PC-3 (cell line): ENCODE data around the gene RALBP1. TPM values are rescaled to one million over a fixed set of nuclear protein-coding genes. Genes with fewer than 3 reads are reported as not detected.

Experiments
- ATAC-seq: fragments of 200-7000 bp; cut with Tn5 transposase; 2 replicates; pipeline ENCODE4 v1.9.1; 2020; ENCODE audit warnings: mild to moderate bottlenecking, moderate library complexity
- BruUV-seq: library from RNA; stranded (reverse); fragments of 400-500 nt; replicated peaks from 2 replicates; lab custom pipeline; 2021; lab: Mats Ljungman, UMichigan
- CTCF ChIA-PET: fragments of 300-600 bp; sonication (Branson Sonifier 250); formaldehyde crosslinking; loops from one replicate; lab custom pipeline; 2022; ENCODE audit warnings: antibody characterized with exemption; lab: Charles Lee
- POLR2A ChIA-PET: fragments of 300-600 bp; sonication (Branson Sonifier 250); formaldehyde crosslinking; loops from one replicate; lab custom pipeline; 2022; ENCODE audit warnings: antibody characterized with exemption; ENCODE audit not compliant: unreplicated experiment; lab: Charles Lee
- DNase-seq: peaks from one replicate; pipeline ENCODE4 v3.0.0-alpha.2; 2015
- H2AFZ ChIP-seq: fragments of 300-600 bp; sonication (generic); 2 replicates; pipeline ENCODE4 v1.6.0; 2016; ENCODE audit warnings: antibody characterized with exemption, low read length
- H3F3A ChIP-seq: fragments of 300-600 bp; sonication (generic); one replicate; pipeline ENCODE4 v1.6.0; 2017; ENCODE audit warnings: antibody characterized with exemption, low read length, control low read depth, mild to moderate bottlenecking; ENCODE audit not compliant: unreplicated experiment
- H3K27ac ChIP-seq: fragments of 300-600 bp; sonication (generic); 2 replicates; pipeline ENCODE4 v1.5.1; 2016; ENCODE audit warnings: mild to moderate bottlenecking, low read length
- H3K27me3 ChIP-seq: fragments of 300-600 bp; sonication (generic); 2 replicates; pipeline ENCODE4 v1.6.1; 2016; ENCODE audit warnings: low read length, mixed read lengths
- H3K36me3 ChIP-seq: fragments of 300-600 bp; sonication (generic); 2 replicates; pipeline ENCODE4 v1.6.1; 2016; ENCODE audit warnings: low read depth, mixed run types, low read length, mixed read lengths
- H3K4me1 ChIP-seq: fragments of 300-600 bp; sonication (generic); 2 replicates; pipeline ENCODE4 v1.5.1; 2016; ENCODE audit warnings: low read length; ENCODE audit not compliant: insufficient read depth
- H3K4me2 ChIP-seq: fragments of 300-600 bp; sonication (generic); 2 replicates; pipeline ENCODE4 v1.6.0; 2016; ENCODE audit warnings: low read length
- H3K4me3 ChIP-seq: fragments of 300-600 bp; sonication (generic); 2 replicates; pipeline ENCODE4 v1.5.1; 2016; ENCODE audit warnings: mild to moderate bottlenecking, low read length, mixed read lengths
- H3K79me2 ChIP-seq: fragments of 300-600 bp; sonication (generic); 2 replicates; pipeline ENCODE4 v1.6.1; 2017; ENCODE audit warnings: low read length, mixed read lengths
- H3K9ac ChIP-seq: fragments of 300-600 bp; sonication (generic); 2 replicates; pipeline ENCODE4 v1.6.0; 2016; ENCODE audit warnings: mild to moderate bottlenecking, low read length
- H3K9me2 ChIP-seq: fragments of 300-600 bp; sonication (generic); replicated peaks from 2 replicates; pipeline ENCODE4 v1.6.1; 2016; ENCODE audit warnings: mixed run types, low read length, mixed read lengths
- H3K9me3 ChIP-seq: fragments of 300-600 bp; sonication (generic); 2 replicates; pipeline ENCODE4 v1.6.1; 2016; ENCODE audit warnings: low read length, mixed read lengths
- H4K20me1 ChIP-seq: fragments of 300-600 bp; sonication (generic); 2 replicates; pipeline ENCODE4 v1.6.1; 2016; ENCODE audit warnings: low read length, mixed read lengths
- EZH2 ChIP-seq: fragments of 300-600 bp; sonication (generic); IDR thresholded peaks from one replicate; pipeline ENCODE4 v1.6.1; 2017; ENCODE audit warnings: antibody characterized with exemption, mild to moderate bottlenecking, low read length; ENCODE audit not compliant: unreplicated experiment
- EZH2phosphoT487 ChIP-seq: fragments of 300-600 bp; sonication (generic); IDR thresholded peaks from 2 replicates; pipeline ENCODE4 v1.6.1; 2018; ENCODE audit warnings: mild to moderate bottlenecking, antibody characterized with exemption, low read length, borderline replicate concordance
- intact Hi-C: fragments of 100-400 bp; cut with micrococcal nuclease; formaldehyde crosslinking; loops from 2 replicates; pipeline ENCODE4 v1.9.0; 2023
- total RNA-seq: library from RNA; depleted of rRNA; stranded (reverse); fragments of >200 nt; gene quantifications from 2 replicates; pipeline ENCODE4 v1.2.3, GENCODE V29; 2014
- TF ChIP-seq, protein P1 (sequence below): fragments of 300-600 bp; sonication (generic); conservative IDR thresholded peaks from 2 replicates; pipeline ENCODE4 v1.5.1; 2017; ENCODE audit warnings: antibody characterized with exemption, low read depth, mild to moderate bottlenecking, low read length

Gene RALBP1
- total RNA-seq, 1 experiment from 2014 or later: 89.8 TPM

DNA sequence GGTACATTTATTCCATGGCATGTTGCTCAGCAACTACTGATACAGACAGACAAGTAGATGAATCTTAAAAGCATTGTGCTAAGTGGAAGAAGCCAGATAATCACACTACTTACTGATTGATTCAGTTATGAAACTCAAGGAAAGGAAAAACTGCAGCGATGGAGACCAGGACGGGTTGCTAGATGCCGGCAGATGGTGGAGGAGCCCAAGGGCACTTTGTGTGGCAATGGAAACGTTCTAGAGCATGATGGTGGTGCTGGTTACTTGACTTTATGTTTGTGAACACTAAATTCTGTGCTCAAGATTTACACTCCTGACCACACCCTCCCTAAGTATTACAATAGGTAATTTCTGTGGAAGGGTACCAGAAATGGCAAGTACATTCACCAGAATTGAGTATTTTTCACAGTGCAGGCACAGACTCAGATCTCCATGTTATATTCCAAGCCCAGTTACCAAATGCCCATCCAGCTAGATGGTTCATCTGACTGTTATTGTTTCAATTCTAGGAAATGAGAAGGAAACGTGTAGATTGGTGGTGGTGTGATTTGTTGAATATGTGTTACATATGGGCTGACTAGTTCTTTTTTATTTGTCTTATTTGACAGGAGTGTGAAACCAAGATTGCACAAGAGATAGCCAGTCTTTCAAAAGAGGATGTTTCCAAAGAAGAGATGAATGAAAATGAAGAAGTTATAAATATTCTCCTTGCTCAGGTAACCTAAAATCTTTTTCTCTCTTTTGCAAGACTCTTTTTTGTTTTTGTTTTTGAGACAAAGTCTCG lies 55.1 kb downstream of the RALBP1 start:
- H3K9me2 ChIP-seq: no peaks in the 10 kb centered on the region
- no peak overlapping the region for H3K4me2 ChIP-seq
- ChIA-PET POLR2A (no interaction called here), CTCF (no interaction called here)
- DNase-seq: no peak
- H3K9me3 ChIP-seq: no peaks in the 10 kb centered on the region
- no peak for ATAC-seq
- no peak overlapping the region for H3K4me3 ChIP-seq
- no peak for TF ChIP-seq EZH2
- TF ChIP-seq EZH2phosphoT487: no peak
- TF ChIP-seq, protein P1, sequence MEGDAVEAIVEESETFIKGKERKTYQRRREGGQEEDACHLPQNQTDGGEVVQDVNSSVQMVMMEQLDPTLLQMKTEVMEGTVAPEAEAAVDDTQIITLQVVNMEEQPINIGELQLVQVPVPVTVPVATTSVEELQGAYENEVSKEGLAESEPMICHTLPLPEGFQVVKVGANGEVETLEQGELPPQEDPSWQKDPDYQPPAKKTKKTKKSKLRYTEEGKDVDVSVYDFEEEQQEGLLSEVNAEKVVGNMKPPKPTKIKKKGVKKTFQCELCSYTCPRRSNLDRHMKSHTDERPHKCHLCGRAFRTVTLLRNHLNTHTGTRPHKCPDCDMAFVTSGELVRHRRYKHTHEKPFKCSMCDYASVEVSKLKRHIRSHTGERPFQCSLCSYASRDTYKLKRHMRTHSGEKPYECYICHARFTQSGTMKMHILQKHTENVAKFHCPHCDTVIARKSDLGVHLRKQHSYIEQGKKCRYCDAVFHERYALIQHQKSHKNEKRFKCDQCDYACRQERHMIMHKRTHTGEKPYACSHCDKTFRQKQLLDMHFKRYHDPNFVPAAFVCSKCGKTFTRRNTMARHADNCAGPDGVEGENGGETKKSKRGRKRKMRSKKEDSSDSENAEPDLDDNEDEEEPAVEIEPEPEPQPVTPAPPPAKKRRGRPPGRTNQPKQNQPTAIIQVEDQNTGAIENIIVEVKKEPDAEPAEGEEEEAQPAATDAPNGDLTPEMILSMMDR: no peak
- H2AFZ ChIP-seq: no peak overlapping the region
- no peaks in the 10 kb centered on the region for H3K79me2 ChIP-seq
- peaks cover 39% of the 10 kb centered on the region for H3K36me3 ChIP-seq
- no peak overlapping the region for H3K9ac ChIP-seq
- no peaks in the 10 kb centered on the region for H3K27me3 ChIP-seq
- no peaks in the 10 kb centered on the region for H3F3A ChIP-seq
- intact Hi-C loops: no loop called here
- H4K20me1 ChIP-seq: no peaks in the 10 kb centered on the region
- no peak overlapping the region for H3K27ac ChIP-seq
- peaks cover 10% of the 10 kb centered on the region for H3K4me1 ChIP-seq
- no TSS peak for BruUV-seq

GRCh38 chr18:9531791-9532410 lies 56.6 kb downstream of the RALBP1 start:
- BruUV-seq: no TSS peak
- H3K4me3 ChIP-seq: no peak overlapping the region
- ChIA-PET POLR2A (no interaction called here), CTCF (no interaction called here)
- no peaks in the 10 kb centered on the region for H3F3A ChIP-seq
- no peaks in the 10 kb centered on the region for H3K9me3 ChIP-seq
- H3K27ac ChIP-seq: no peak overlapping the region
- DNase-seq (no peak), ATAC-seq (no peak)
- no peaks in the 10 kb centered on the region for H3K79me2 ChIP-seq
- H4K20me1 ChIP-seq: no peaks in the 10 kb centered on the region
- H3K4me2 ChIP-seq: no peak overlapping the region
- no peak overlapping the region for H3K9ac ChIP-seq
- intact Hi-C loops: no loop called here
- TF ChIP-seq EZH2 (no peak), EZH2phosphoT487 (no peak)
- TF ChIP-seq, protein P1: no peak
- peaks cover 9% of the 10 kb centered on the region for H3K4me1 ChIP-seq
- no peak overlapping the region for H2AFZ ChIP-seq
- no peaks in the 10 kb centered on the region for H3K27me3 ChIP-seq
- H3K9me2 ChIP-seq: no peaks in the 10 kb centered on the region
- peaks cover 42% of the 10 kb centered on the region for H3K36me3 ChIP-seq

DNA sequence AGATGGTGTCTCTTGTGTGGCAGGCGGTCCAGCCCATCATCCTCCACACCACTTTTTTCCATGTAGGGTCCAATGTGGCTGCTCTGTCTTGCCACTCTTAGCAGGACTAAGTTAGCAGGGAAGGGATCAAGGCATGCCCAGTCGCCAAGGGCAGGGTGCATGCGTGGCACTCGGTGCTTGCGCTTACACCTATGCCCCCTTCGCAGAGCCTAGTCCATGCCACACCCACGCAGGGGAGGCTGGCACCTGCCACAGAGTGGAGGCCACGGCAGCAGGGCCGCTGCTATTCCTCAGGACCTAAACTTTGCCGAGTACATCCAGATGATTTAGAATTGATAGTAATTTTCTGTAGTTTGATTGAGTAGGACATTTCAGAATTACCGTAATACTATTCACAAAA lies 59.5 kb downstream of the RALBP1 start:
- CTCF ChIA-PET: no interaction called here
- BruUV-seq: no TSS peak
- Histone ChIP-seq H3K79me2 (no peaks in the 10 kb centered on the region), H3K9ac (no peak overlapping the region), H2AFZ (no peak overlapping the region), H3K27ac (no peak overlapping the region), H3K4me1 (peaks cover 29% of the 10 kb centered on the region), H3K27me3 (no peaks in the 10 kb centered on the region), H3K36me3 (peaks cover 22% of the 10 kb centered on the region), H4K20me1 (no peaks in the 10 kb centered on the region), H3K9me3 (no peaks in the 10 kb centered on the region), H3K9me2 (no peaks in the 10 kb centered on the region), H3F3A (no peaks in the 10 kb centered on the region), H3K4me3 (no peak overlapping the region), H3K4me2 (no peak overlapping the region)
- no peak for DNase-seq
- POLR2A ChIA-PET: no interaction called here
- intact Hi-C loops: no loop called here
- no peak for ATAC-seq
- no peak for TF ChIP-seq EZH2
- TF ChIP-seq, protein P1: no peak
- TF ChIP-seq EZH2phosphoT487: no peak
